Measurements from ENCODE around the gene NACA.
A peak's percentile ranks its signal among the peaks of the same experiment; 100 is the strongest.

NACA gene

GRCh38 chr12:56687223-56688128 lies 37.6 kb downstream of the NACA start:
- Histone ChIP-seq H3K27ac (peak overlapping the region; percentile 98), H2AFZ (ENCODE audit: low read depth) (no peak overlapping the region), H4K20me1 (ENCODE audit: insufficient read depth) (peaks cover 11% of the 10 kb centered on the region), H3K4me2 (peak overlapping the region; percentile 73), H3K9ac (peak overlapping the region; percentile 99), H3K36me3 (ENCODE audit: insufficient read depth) (peaks cover 25% of the 10 kb centered on the region), H3K4me1 (ENCODE audit: low read depth, poor library complexity, severe bottlenecking) (peaks cover 36% of the 10 kb centered on the region), H3K79me2 (ENCODE audit: insufficient read depth, low read depth) (peaks cover 63% of the 10 kb centered on the region), H3K4me3 (IDR thresholded peaks at IDR 0.05; ENCODE audit: insufficient read depth, low read depth, low read length) (peak overlapping the region; percentile 90), H3K27me3 (ENCODE audit: insufficient read depth, low read depth) (no peaks in the 10 kb centered on the region)
- no peak; the same call in 1 of the 2 replicates for TF ChIP-seq CTCF (conservative IDR thresholded peaks at IDR 0.05; ENCODE audit: low read depth, low read length)

DNA sequence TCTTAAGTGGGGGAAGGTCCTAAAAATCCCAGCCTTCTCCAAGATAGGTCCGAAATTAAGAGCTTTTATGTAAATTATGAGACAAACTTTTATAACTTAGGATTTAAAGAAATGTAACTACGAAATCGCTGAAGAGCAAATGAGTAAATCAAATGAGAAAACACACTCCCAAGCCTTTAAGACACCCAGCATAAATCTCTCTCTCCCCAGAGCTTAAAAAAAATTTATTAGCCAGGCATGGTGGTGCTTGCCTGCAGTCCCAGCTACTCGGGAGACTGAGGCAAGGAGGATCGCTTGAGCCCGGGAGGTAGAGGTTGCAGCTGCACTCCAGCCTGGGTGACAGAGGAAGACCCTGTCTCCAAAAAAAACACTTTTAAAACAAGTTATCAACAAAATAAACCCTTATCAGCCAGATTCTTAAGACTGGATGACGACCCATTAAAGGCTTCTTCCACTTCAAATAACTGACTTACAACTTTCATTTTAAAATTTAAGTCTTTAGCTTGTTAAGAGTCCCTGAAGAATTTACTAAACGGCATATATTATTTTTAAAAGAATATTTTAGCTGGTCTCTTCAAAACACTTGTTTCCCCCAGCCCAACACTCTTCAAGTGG lies 40.2 kb downstream of the NACA start:
- Histone ChIP-seq H3K9ac (peak overlapping the region; percentile 99), H3K36me3 (ENCODE audit: insufficient read depth) (peaks cover 45% of the 10 kb centered on the region), H3K4me2 (peak overlapping the region; percentile 73)

DNA sequence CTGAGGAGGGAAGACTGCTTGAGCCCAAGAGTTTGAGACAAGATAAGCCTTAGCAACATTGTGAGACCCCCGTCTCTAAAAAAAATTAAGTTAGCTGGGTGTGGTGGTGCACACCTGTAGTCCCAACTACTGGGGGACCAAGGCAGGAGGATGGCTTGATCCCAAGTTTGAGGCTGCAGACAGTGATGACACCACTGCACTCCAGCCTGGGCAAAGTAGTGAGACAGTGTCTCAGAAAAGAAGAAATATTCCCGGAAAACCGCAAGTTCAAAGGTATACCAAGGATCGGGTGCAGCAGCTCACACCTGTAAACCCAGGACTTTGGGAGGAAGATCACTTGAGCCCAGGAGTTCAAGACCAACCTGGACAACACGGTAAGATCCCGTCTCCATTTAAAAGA lies 42.8 kb downstream of the NACA start:
- H3K4me1 ChIP-seq (ENCODE audit: low read depth, poor library complexity, severe bottlenecking), result peaks cover 75% of the 10 kb centered on the region
- peaks cover 62% of the 10 kb centered on the region for H4K20me1 ChIP-seq (ENCODE audit: insufficient read depth)
- H3K27me3 ChIP-seq (ENCODE audit: insufficient read depth, low read depth), result no peaks in the 10 kb centered on the region
- peak overlapping the region; percentile 98; the same call in 1 of the 2 replicates for H3K27ac ChIP-seq
- H3K36me3 ChIP-seq (ENCODE audit: insufficient read depth), result peaks cover 63% of the 10 kb centered on the region
- H3K4me3 ChIP-seq (IDR thresholded peaks at IDR 0.05; ENCODE audit: insufficient read depth, low read depth, low read length), result no peak overlapping the region
- no peak overlapping the region; the same call in 1 of the 2 replicates for H3K9ac ChIP-seq
- H3K4me2 ChIP-seq, result peak overlapping the region; percentile 73; the same call in 1 of the 2 replicates
- peaks cover 100% of the 10 kb centered on the region for H3K79me2 ChIP-seq (ENCODE audit: insufficient read depth, low read depth)
- no peak for TF ChIP-seq CTCF (conservative IDR thresholded peaks at IDR 0.05; ENCODE audit: low read depth, low read length)
- H2AFZ ChIP-seq (ENCODE audit: low read depth), result no peak overlapping the region

More for the DNA sequence above, 40.2 kb downstream of the NACA start:
- Histone ChIP-seq H3K4me3 (IDR thresholded peaks at IDR 0.05; ENCODE audit: insufficient read depth, low read depth, low read length) (no peak overlapping the region), H3K79me2 (ENCODE audit: insufficient read depth, low read depth) (peaks cover 82% of the 10 kb centered on the region), H2AFZ (ENCODE audit: low read depth) (no peak overlapping the region), H3K27me3 (ENCODE audit: insufficient read depth, low read depth) (no peaks in the 10 kb centered on the region), H3K4me1 (ENCODE audit: low read depth, poor library complexity, severe bottlenecking) (peaks cover 51% of the 10 kb centered on the region), H3K27ac (peak overlapping the region; percentile 98), H4K20me1 (ENCODE audit: insufficient read depth) (peaks cover 36% of the 10 kb centered on the region)
- TF ChIP-seq CTCF (conservative IDR thresholded peaks at IDR 0.05; ENCODE audit: low read depth, low read length), result no peak

DNA sequence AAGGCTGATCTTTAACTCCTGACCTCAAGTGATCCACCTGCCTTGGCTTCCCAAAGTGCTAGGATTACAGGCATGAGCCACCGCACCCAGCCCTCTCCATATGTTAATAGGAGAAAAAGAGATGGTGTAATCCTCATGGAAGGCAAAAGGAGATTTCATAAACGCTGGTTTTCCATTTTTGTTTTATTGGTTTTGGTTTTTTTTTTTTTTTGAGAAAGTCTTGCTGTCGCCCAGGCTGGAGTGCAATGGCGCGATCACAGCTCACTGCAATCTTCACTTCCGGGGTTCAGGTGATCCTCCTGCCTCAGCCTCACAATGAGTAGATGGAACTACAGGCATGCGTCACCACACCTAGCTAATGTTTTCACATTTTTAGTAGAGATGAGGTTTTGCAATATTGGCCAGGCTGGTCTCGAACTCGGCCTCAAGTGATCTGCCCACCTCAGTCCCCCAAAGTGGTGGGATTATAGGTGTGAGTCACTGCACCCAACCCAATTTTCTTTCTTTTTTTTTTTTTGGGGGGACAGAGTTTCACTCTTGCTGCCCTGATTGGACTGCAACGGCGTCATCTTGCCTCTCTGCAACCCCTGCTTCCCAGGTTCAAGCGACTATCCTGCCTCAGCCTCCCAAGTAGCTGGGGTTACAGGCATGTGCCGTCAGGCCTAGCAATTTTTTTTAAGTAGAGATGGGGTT lies 45.1 kb downstream of the NACA start:
- Histone ChIP-seq H3K79me2 (ENCODE audit: insufficient read depth, low read depth) (peaks cover 100% of the 10 kb centered on the region), H3K4me1 (ENCODE audit: low read depth, poor library complexity, severe bottlenecking) (peaks cover 94% of the 10 kb centered on the region), H3K4me2 (peak overlapping the region; percentile 24; the same call in 1 of the 2 replicates), H3K36me3 (ENCODE audit: insufficient read depth) (peaks cover 55% of the 10 kb centered on the region), H3K27ac (peak overlapping the region; percentile 25; the same call in 1 of the 2 replicates), H2AFZ (ENCODE audit: low read depth) (no peak overlapping the region), H3K9ac (no peak overlapping the region), H4K20me1 (ENCODE audit: insufficient read depth) (peaks cover 82% of the 10 kb centered on the region), H3K4me3 (IDR thresholded peaks at IDR 0.05; ENCODE audit: insufficient read depth, low read depth, low read length) (no peak overlapping the region), H3K27me3 (ENCODE audit: insufficient read depth, low read depth) (no peaks in the 10 kb centered on the region)
- no peak for TF ChIP-seq CTCF (conservative IDR thresholded peaks at IDR 0.05; ENCODE audit: low read depth, low read length)

All from KMS-11 (cell line).